Breast epithelium (tissue), 3 donors: Measurements from ENCODE around the gene DSCAML1.

Experiments
- CTCF ChIP-seq, 3 donors: fragments of 450-650 bp; IDR thresholded peaks; one replicate each; pipeline ENCODE4 v1.5.1; 2016 to 2017; ENCODE audit warnings: antibody characterized with exemption in 3 of 3, mild to moderate bottlenecking in 3 of 3, moderate library complexity in 3 of 3
- POLR2A ChIP-seq: fragments of 450-650 bp; IDR thresholded peaks from one replicate; pipeline ENCODE4 v1.6.1; 2016; ENCODE audit warnings: antibody characterized with exemption, mild to moderate bottlenecking, moderate library complexity
- POLR2AphosphoS5 ChIP-seq, 3 donors: sonication (generic); formaldehyde crosslinking; IDR thresholded peaks; one replicate each; pipeline ENCODE4 v1.6.1; 2017; ENCODE audit warnings: antibody characterized with exemption in 3 of 3

GRCh38 chr11:117809236-117810055, 12.4 kb upstream of the DSCAML1 start:
- TF ChIP-seq CTCF (IDR thresholded peaks at IDR 0.05) (peak in 2 of 3 donors; percentile 56 to 69), POLR2AphosphoS5 (IDR thresholded peaks at IDR 0.05) (no peak), POLR2A (no peak)
